ENCODE data around the gene IL12RB2. TPM values are rescaled to one million over a fixed set of nuclear protein-coding genes. Genes with fewer than 3 reads are reported as not detected.

Gene IL12RB2
- total RNA-seq, 2 experiments from 2014 or later, result 0.98 to 1.2 TPM

DNA sequence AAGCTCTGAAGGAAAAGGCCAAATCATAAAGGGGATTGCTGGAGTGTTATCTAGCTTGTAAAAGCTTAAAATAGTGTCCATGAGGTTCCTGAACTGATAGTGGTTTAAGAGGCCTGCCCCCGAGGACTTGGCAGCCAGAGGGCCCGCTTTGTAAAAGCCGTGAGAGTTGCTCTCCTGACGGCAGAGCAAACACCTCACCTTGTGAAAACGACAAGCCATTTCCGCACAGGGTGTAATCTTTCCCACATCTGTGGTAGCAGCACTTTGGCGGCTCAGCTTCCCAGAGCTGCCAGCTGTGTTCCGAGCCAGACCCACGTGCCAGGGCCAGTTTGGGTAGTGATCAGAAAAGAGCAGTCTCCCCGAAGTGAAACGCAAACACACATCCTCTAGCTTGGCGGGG, 85.6 kb downstream of the IL12RB2 start:
- ChIA-PET CTCF (no interaction called here), POLR2A (no interaction called here)
- Mint-ChIP-seq H3K27me3 (no peaks in the 10 kb centered on the region), H3K27ac (no peak overlapping the region), H3K4me3 (no peak overlapping the region), H3K4me1 (ENCODE audit: low read depth) (no peaks in the 10 kb centered on the region), H3K9me3 (no peaks in the 10 kb centered on the region), H3K36me3 (ENCODE audit: low read depth) (peaks cover 12% of the 10 kb centered on the region)
- no peak overlapping the region for H3K27ac ChIP-seq (ENCODE audit: low read depth in 1 of 2, low read length in 2 of 2)
- no peaks in the 10 kb centered on the region for H3K27me3 ChIP-seq (ENCODE audit: control insufficient read depth in 1 of 2, insufficient read depth in 2 of 2, low read length in 2 of 2)
- H3K4me3 ChIP-seq (ENCODE audit: low read length), result no peak overlapping the region
- H3K4me1 ChIP-seq (ENCODE audit: insufficient read depth, low read length), result no peaks in the 10 kb centered on the region
- no peaks in the 10 kb centered on the region for H3K9me3 ChIP-seq (ENCODE audit: control insufficient read depth in 1 of 2, insufficient read depth in 1 of 2, low read length in 2 of 2)
- DNase-seq, result peak in 2 of 14 experiments; percentile 4 to 16
- intact Hi-C loops (cut with DNase I, micrococcal nuclease), result no loop called here
- no peaks in the 10 kb centered on the region for H3K36me3 ChIP-seq (ENCODE audit: insufficient read depth, low read length)
- ATAC-seq (ENCODE audit: poor library complexity), result no peak
- TF ChIP-seq, protein P1, sequence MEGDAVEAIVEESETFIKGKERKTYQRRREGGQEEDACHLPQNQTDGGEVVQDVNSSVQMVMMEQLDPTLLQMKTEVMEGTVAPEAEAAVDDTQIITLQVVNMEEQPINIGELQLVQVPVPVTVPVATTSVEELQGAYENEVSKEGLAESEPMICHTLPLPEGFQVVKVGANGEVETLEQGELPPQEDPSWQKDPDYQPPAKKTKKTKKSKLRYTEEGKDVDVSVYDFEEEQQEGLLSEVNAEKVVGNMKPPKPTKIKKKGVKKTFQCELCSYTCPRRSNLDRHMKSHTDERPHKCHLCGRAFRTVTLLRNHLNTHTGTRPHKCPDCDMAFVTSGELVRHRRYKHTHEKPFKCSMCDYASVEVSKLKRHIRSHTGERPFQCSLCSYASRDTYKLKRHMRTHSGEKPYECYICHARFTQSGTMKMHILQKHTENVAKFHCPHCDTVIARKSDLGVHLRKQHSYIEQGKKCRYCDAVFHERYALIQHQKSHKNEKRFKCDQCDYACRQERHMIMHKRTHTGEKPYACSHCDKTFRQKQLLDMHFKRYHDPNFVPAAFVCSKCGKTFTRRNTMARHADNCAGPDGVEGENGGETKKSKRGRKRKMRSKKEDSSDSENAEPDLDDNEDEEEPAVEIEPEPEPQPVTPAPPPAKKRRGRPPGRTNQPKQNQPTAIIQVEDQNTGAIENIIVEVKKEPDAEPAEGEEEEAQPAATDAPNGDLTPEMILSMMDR (IDR thresholded peaks at IDR 0.05), result no peak

DNA sequence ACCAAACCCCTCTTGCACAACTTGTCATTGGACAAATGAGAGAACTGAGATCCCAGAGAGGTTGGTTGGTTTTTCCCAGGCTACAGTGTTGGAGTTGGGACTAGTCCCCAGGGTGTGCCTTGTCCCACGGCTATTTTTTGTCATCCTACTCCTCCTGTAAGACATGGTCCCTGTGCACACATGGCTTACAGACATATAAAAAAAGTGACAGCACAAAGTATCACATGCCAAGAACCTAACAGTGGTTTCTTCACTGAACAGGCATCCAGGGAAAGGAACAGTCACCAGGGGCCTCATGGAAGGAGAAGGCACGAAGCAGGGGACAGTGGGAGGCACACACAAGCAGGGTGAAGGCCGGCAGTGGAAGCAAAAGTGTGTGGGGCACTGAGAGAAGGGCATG, 86.1 kb downstream of the IL12RB2 start:
- Histone ChIP-seq H3K27ac (ENCODE audit: low read depth in 1 of 2, low read length in 2 of 2) (no peak overlapping the region), H3K36me3 (ENCODE audit: insufficient read depth, low read length) (no peaks in the 10 kb centered on the region), H3K4me1 (ENCODE audit: insufficient read depth, low read length) (no peaks in the 10 kb centered on the region), H3K9me3 (ENCODE audit: control insufficient read depth in 1 of 2, insufficient read depth in 1 of 2, low read length in 2 of 2) (no peaks in the 10 kb centered on the region), H3K27me3 (ENCODE audit: control insufficient read depth in 1 of 2, insufficient read depth in 2 of 2, low read length in 2 of 2) (no peaks in the 10 kb centered on the region), H3K4me3 (ENCODE audit: low read length) (no peak overlapping the region)
- no peaks in the 10 kb centered on the region for H3K4me1 Mint-ChIP-seq (ENCODE audit: low read depth)
- ATAC-seq (ENCODE audit: poor library complexity), result no peak
- peaks cover 12% of the 10 kb centered on the region for H3K36me3 Mint-ChIP-seq (ENCODE audit: low read depth)
- H3K9me3 Mint-ChIP-seq, result no peaks in the 10 kb centered on the region
- H3K27ac Mint-ChIP-seq, result no peak overlapping the region
- ChIA-PET POLR2A (no interaction called here), CTCF (no interaction called here)
- no peak for DNase-seq
- H3K4me3 Mint-ChIP-seq, result no peak overlapping the region
- H3K27me3 Mint-ChIP-seq, result no peaks in the 10 kb centered on the region
- TF ChIP-seq, protein P1 (IDR thresholded peaks at IDR 0.05), result no peak
- intact Hi-C loops (cut with DNase I, micrococcal nuclease), result no loop called here

DNA sequence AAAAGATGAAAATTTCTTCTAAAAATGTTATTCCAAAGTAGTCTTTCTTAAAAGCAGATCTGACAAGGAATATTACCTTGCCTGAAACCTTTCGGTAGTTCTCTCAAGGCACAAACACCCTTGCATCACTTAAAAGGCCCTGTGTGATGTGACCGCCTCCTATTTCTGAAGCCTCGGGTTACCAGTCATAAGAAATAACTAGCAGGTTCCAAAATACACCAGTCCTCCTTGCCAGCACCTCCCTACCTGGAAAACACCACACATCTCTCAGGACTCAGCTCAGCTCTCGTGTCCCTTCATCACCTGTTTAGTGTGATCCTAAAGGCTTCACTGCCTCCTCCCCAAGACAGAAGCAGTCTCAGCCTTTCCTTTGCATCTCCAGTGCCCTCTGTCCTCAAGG, 86.9 kb downstream of the IL12RB2 start:
- Mint-ChIP-seq H3K9me3 (no peaks in the 10 kb centered on the region), H3K36me3 (ENCODE audit: low read depth) (peaks cover 12% of the 10 kb centered on the region), H3K4me1 (ENCODE audit: low read depth) (no peaks in the 10 kb centered on the region), H3K27ac (no peak overlapping the region), H3K4me3 (no peak overlapping the region), H3K27me3 (no peaks in the 10 kb centered on the region)
- no peak for ATAC-seq (ENCODE audit: poor library complexity)
- Histone ChIP-seq H3K4me3 (ENCODE audit: low read length) (no peak overlapping the region), H3K36me3 (ENCODE audit: insufficient read depth, low read length) (no peaks in the 10 kb centered on the region), H3K9me3 (ENCODE audit: control insufficient read depth in 1 of 2, insufficient read depth in 1 of 2, low read length in 2 of 2) (no peaks in the 10 kb centered on the region), H3K27me3 (ENCODE audit: control insufficient read depth in 1 of 2, insufficient read depth in 2 of 2, low read length in 2 of 2) (no peaks in the 10 kb centered on the region), H3K4me1 (ENCODE audit: insufficient read depth, low read length) (no peaks in the 10 kb centered on the region), H3K27ac (ENCODE audit: low read depth in 1 of 2, low read length in 2 of 2) (no peak overlapping the region)
- ChIA-PET CTCF (no interaction called here), POLR2A (no interaction called here)
- intact Hi-C loops (cut with DNase I, micrococcal nuclease), result no loop called here
- DNase-seq, result no peak
- TF ChIP-seq, protein P1 (IDR thresholded peaks at IDR 0.05), result no peak

Measured in CD4-positive, alpha-beta T cell (primary cell).